HG03378 (cell line): Measurements from ENCODE around the gene LSM8.
A peak's percentile ranks its signal among the peaks of the same experiment; 100 is the strongest.
"Not testable (repeated sequence)": the region's sequence is repeated elsewhere in the genome, so short reads cannot be mapped to it uniquely, and the experiment has no call there.

Experiments used
- ATAC-seq: cut with Tn5 transposase; IDR thresholded peaks from one replicate; pipeline ENCODE4 v1.9.1; 2021; ENCODE audit warnings: mild to moderate bottlenecking, moderate library complexity; ENCODE audit not compliant: unreplicated experiment

The LSM8 gene

GRCh38 chr7:118202061-118202460 lies 18.1 kb downstream of the LSM8 start:
- no peak for ATAC-seq

- ATAC-seq, result peak; percentile 95
These were observed 30.3 kb downstream of the LSM8 start for GRCh38 chr7:118214051-118214832.

GRCh38 chr7:118214833-118215182 lies 30.8 kb downstream of the LSM8 start:
- ATAC-seq, result no peak

- no peak for ATAC-seq
These were observed 33.3 kb downstream of the LSM8 start for GRCh38 chr7:118217210-118217619.

- ATAC-seq, result no peak
These were observed 34.6 kb downstream of the LSM8 start for GRCh38 chr7:118218413-118219156.

- ATAC-seq, result no peak
These were observed 35.2 kb downstream of the LSM8 start for GRCh38 chr7:118219157-118219512.

- no peak for ATAC-seq
These were observed 36.6 kb downstream of the LSM8 start for GRCh38 chr7:118220583-118220982.

GRCh38 chr7:118222591-118222990 lies 38.6 kb downstream of the LSM8 start:
- ATAC-seq, result no peak

GRCh38 chr7:118224521-118224920 lies 40.6 kb downstream of the LSM8 start, which contains the start of gene ANKRD7:
ANKRD7 (plus strand) TSS chr7:118224704; CDS start chr7:118224831, 127 bp downstream.
- ATAC-seq, result no peak

GRCh38 chr7:118232837-118233236 lies 48.9 kb downstream of the LSM8 start:
- ATAC-seq, result no peak

GRCh38 chr7:118233799-118234198 lies 49.8 kb downstream of the LSM8 start:
- ATAC-seq, result no peak

GRCh38 chr7:118239014-118239413 lies 55.0 kb downstream of the LSM8 start:
- no peak for ATAC-seq

GRCh38 chr7:118240320-118240719 lies 56.4 kb downstream of the LSM8 start:
- ATAC-seq, result not testable (repeated sequence)
